ENCODE measurements around the gene NEK9.
A peak's percentile ranks its signal among the peaks of the same experiment; 100 is the strongest.

The NEK9 gene

GRCh38 chr14:75063013-75063412 is 63.8 kb downstream of the NEK9 start:
- Histone ChIP-seq H3K27me3 (ENCODE audit: control insufficient read depth in 1 of 2, insufficient read depth in 2 of 2, low read length in 2 of 2) (no peaks in the 10 kb centered on the region), H3K36me3 (ENCODE audit: control insufficient read depth in 1 of 2, insufficient read depth in 2 of 2, low read length in 2 of 2) (no peaks in the 10 kb centered on the region), H3K9me3 (ENCODE audit: control insufficient read depth in 1 of 2, low read length in 2 of 2) (no peaks in the 10 kb centered on the region), H3K4me1 (ENCODE audit: control insufficient read depth in 1 of 2, insufficient read depth in 2 of 2, low read length in 2 of 2) (peaks cover 9 to 11% of the 10 kb centered on the region in 2 donors), H3K27ac (ENCODE audit: low read depth, low read length) (no peak overlapping the region), H3K9ac (ENCODE audit: low read depth in 1 of 2, low read length in 2 of 2) (peak overlapping the region; percentile 74 to 94), H3K4me3 (ENCODE audit: low read depth in 1 of 2, low read length in 2 of 2) (peak overlapping the region; percentile 85 to 98)

GRCh38 chr14:75060420-75060819 is 66.4 kb downstream of the NEK9 start:
- H3K9me3 ChIP-seq (ENCODE audit: control insufficient read depth in 1 of 2, low read length in 2 of 2) = no peaks in the 10 kb centered on the region
- no peak overlapping the region for H3K9ac ChIP-seq (ENCODE audit: low read depth in 1 of 2, low read length in 2 of 2)
- peaks cover 9 to 11% of the 10 kb centered on the region in 2 donors for H3K4me1 ChIP-seq (ENCODE audit: control insufficient read depth in 1 of 2, insufficient read depth in 2 of 2, low read length in 2 of 2)
- H3K27me3 ChIP-seq (ENCODE audit: control insufficient read depth in 1 of 2, insufficient read depth in 2 of 2, low read length in 2 of 2) = no peaks in the 10 kb centered on the region
- H3K4me3 ChIP-seq (ENCODE audit: low read depth in 1 of 2, low read length in 2 of 2) = no peak overlapping the region
- no peak overlapping the region for H3K27ac ChIP-seq (ENCODE audit: low read depth, low read length)
- no peaks in the 10 kb centered on the region for H3K36me3 ChIP-seq (ENCODE audit: control insufficient read depth in 1 of 2, insufficient read depth in 2 of 2, low read length in 2 of 2)

GRCh38 chr14:75059642-75060041 is 67.2 kb downstream of the NEK9 start:
- Histone ChIP-seq H3K27me3 (ENCODE audit: control insufficient read depth in 1 of 2, insufficient read depth in 2 of 2, low read length in 2 of 2) (no peaks in the 10 kb centered on the region), H3K9me3 (ENCODE audit: control insufficient read depth in 1 of 2, low read length in 2 of 2) (no peaks in the 10 kb centered on the region), H3K4me1 (ENCODE audit: control insufficient read depth in 1 of 2, insufficient read depth in 2 of 2, low read length in 2 of 2) (peaks cover 9 to 11% of the 10 kb centered on the region in 2 donors), H3K36me3 (ENCODE audit: control insufficient read depth in 1 of 2, insufficient read depth in 2 of 2, low read length in 2 of 2) (no peaks in the 10 kb centered on the region), H3K27ac (ENCODE audit: low read depth, low read length) (no peak overlapping the region), H3K9ac (ENCODE audit: low read depth in 1 of 2, low read length in 2 of 2) (no peak overlapping the region), H3K4me3 (ENCODE audit: low read depth in 1 of 2, low read length in 2 of 2) (no peak overlapping the region)

- Histone ChIP-seq H3K36me3 (ENCODE audit: control insufficient read depth in 1 of 2, insufficient read depth in 2 of 2, low read length in 2 of 2) (no peaks in the 10 kb centered on the region), H3K27ac (ENCODE audit: low read depth, low read length) (no peak overlapping the region), H3K4me3 (ENCODE audit: low read depth in 1 of 2, low read length in 2 of 2) (no peak overlapping the region), H3K9me3 (ENCODE audit: control insufficient read depth in 1 of 2, low read length in 2 of 2) (no peaks in the 10 kb centered on the region), H3K9ac (ENCODE audit: low read depth in 1 of 2, low read length in 2 of 2) (no peak overlapping the region), H3K4me1 (ENCODE audit: control insufficient read depth in 1 of 2, insufficient read depth in 2 of 2, low read length in 2 of 2) (peaks cover 8 to 9% of the 10 kb centered on the region in 2 donors), H3K27me3 (ENCODE audit: control insufficient read depth in 1 of 2, insufficient read depth in 2 of 2, low read length in 2 of 2) (no peaks in the 10 kb centered on the region)
Measured at GRCh38 chr14:75054421-75054820, 72.4 kb downstream of the NEK9 start.

GRCh38 chr14:75053396-75054291 is 73.2 kb downstream of the NEK9 start:
- Histone ChIP-seq H3K27me3 (ENCODE audit: control insufficient read depth in 1 of 2, insufficient read depth in 2 of 2, low read length in 2 of 2) (no peaks in the 10 kb centered on the region), H3K9ac (ENCODE audit: low read depth in 1 of 2, low read length in 2 of 2) (no peak overlapping the region), H3K27ac (ENCODE audit: low read depth, low read length) (no peak overlapping the region), H3K4me3 (ENCODE audit: low read depth in 1 of 2, low read length in 2 of 2) (no peak overlapping the region), H3K36me3 (ENCODE audit: control insufficient read depth in 1 of 2, insufficient read depth in 2 of 2, low read length in 2 of 2) (no peaks in the 10 kb centered on the region), H3K9me3 (ENCODE audit: control insufficient read depth in 1 of 2, low read length in 2 of 2) (no peaks in the 10 kb centered on the region), H3K4me1 (ENCODE audit: control insufficient read depth in 1 of 2, insufficient read depth in 2 of 2, low read length in 2 of 2) (peaks cover 9 to 13% of the 10 kb centered on the region in 2 donors)

GRCh38 chr14:75051556-75051899 is 75.3 kb downstream of the NEK9 start:
- no peaks in the 10 kb centered on the region for H3K27me3 ChIP-seq (ENCODE audit: control insufficient read depth in 1 of 2, insufficient read depth in 2 of 2, low read length in 2 of 2)
- no peaks in the 10 kb centered on the region for H3K36me3 ChIP-seq (ENCODE audit: control insufficient read depth in 1 of 2, insufficient read depth in 2 of 2, low read length in 2 of 2)
- peaks cover 9 to 15% of the 10 kb centered on the region in 2 donors for H3K4me1 ChIP-seq (ENCODE audit: control insufficient read depth in 1 of 2, insufficient read depth in 2 of 2, low read length in 2 of 2)
- H3K9ac ChIP-seq (ENCODE audit: low read depth in 1 of 2, low read length in 2 of 2) = peak overlapping the region; percentile 45 to 93
- H3K27ac ChIP-seq (ENCODE audit: low read depth, low read length) = peak overlapping the region; percentile 82
- H3K4me3 ChIP-seq (ENCODE audit: low read depth in 1 of 2, low read length in 2 of 2) = peak overlapping the region; percentile 67 to 78
- no peaks in the 10 kb centered on the region for H3K9me3 ChIP-seq (ENCODE audit: control insufficient read depth in 1 of 2, low read length in 2 of 2)

- no peaks in the 10 kb centered on the region for H3K9me3 ChIP-seq (ENCODE audit: control insufficient read depth in 1 of 2, low read length in 2 of 2)
- H3K9ac ChIP-seq (ENCODE audit: low read depth in 1 of 2, low read length in 2 of 2) = peak within 1 kb of the TSS; percentile 45 to 93
- H3K4me1 ChIP-seq (ENCODE audit: control insufficient read depth in 1 of 2, insufficient read depth in 2 of 2, low read length in 2 of 2) = peaks cover 9 to 19% of the 10 kb centered on the region in 2 donors
- H3K27ac ChIP-seq (ENCODE audit: low read depth, low read length) = peak within 1 kb of the TSS; percentile 82
- peak within 1 kb of the TSS; percentile 67 to 78 for H3K4me3 ChIP-seq (ENCODE audit: low read depth in 1 of 2, low read length in 2 of 2)
- H3K27me3 ChIP-seq (ENCODE audit: control insufficient read depth in 1 of 2, insufficient read depth in 2 of 2, low read length in 2 of 2) = no peaks in the 10 kb centered on the region
- H3K36me3 ChIP-seq (ENCODE audit: control insufficient read depth in 1 of 2, insufficient read depth in 2 of 2, low read length in 2 of 2) = no peaks in the 10 kb centered on the region
Measured at GRCh38 chr14:75050852-75051555, 75.8 kb downstream of the NEK9 start, which contains the start of gene MLH3. TSS of gene MLH3 (minus strand) at chr14:75051467. CDS start at chr14:75049655, 1,812 bp downstream.

- no peaks in the 10 kb centered on the region for H3K27me3 ChIP-seq (ENCODE audit: control insufficient read depth in 1 of 2, insufficient read depth in 2 of 2, low read length in 2 of 2)
- H3K27ac ChIP-seq (ENCODE audit: low read depth, low read length) = no peak overlapping the region
- no peak overlapping the region for H3K4me3 ChIP-seq (ENCODE audit: low read depth in 1 of 2, low read length in 2 of 2)
- H3K9me3 ChIP-seq (ENCODE audit: control insufficient read depth in 1 of 2, low read length in 2 of 2) = no peaks in the 10 kb centered on the region
- no peak overlapping the region for H3K9ac ChIP-seq (ENCODE audit: low read depth in 1 of 2, low read length in 2 of 2)
- H3K4me1 ChIP-seq (ENCODE audit: control insufficient read depth in 1 of 2, insufficient read depth in 2 of 2, low read length in 2 of 2) = peaks cover 11 to 20% of the 10 kb centered on the region in 2 donors
- H3K36me3 ChIP-seq (ENCODE audit: control insufficient read depth in 1 of 2, insufficient read depth in 2 of 2, low read length in 2 of 2) = no peaks in the 10 kb centered on the region
Measured at GRCh38 chr14:75049731-75050201, 77.1 kb downstream of the NEK9 start.

- no peaks in the 10 kb centered on the region for H3K36me3 ChIP-seq (ENCODE audit: control insufficient read depth in 1 of 2, insufficient read depth in 2 of 2, low read length in 2 of 2)
- H3K4me3 ChIP-seq (ENCODE audit: low read depth in 1 of 2, low read length in 2 of 2) = no peak overlapping the region
- no peaks in the 10 kb centered on the region for H3K9me3 ChIP-seq (ENCODE audit: control insufficient read depth in 1 of 2, low read length in 2 of 2)
- H3K27me3 ChIP-seq (ENCODE audit: control insufficient read depth in 1 of 2, insufficient read depth in 2 of 2, low read length in 2 of 2) = no peaks in the 10 kb centered on the region
- no peak overlapping the region for H3K27ac ChIP-seq (ENCODE audit: low read depth, low read length)
- H3K9ac ChIP-seq (ENCODE audit: low read depth in 1 of 2, low read length in 2 of 2) = no peak overlapping the region
- peaks cover 13 to 26% of the 10 kb centered on the region in 2 donors for H3K4me1 ChIP-seq (ENCODE audit: control insufficient read depth in 1 of 2, insufficient read depth in 2 of 2, low read length in 2 of 2)
Measured at GRCh38 chr14:75049136-75049535, 77.7 kb downstream of the NEK9 start.

GRCh38 chr14:75048101-75048500 is 78.7 kb downstream of the NEK9 start:
- Histone ChIP-seq H3K27ac (ENCODE audit: low read depth, low read length) (no peak overlapping the region), H3K9ac (ENCODE audit: low read depth in 1 of 2, low read length in 2 of 2) (no peak overlapping the region), H3K36me3 (ENCODE audit: control insufficient read depth in 1 of 2, insufficient read depth in 2 of 2, low read length in 2 of 2) (no peaks in the 10 kb centered on the region), H3K9me3 (ENCODE audit: control insufficient read depth in 1 of 2, low read length in 2 of 2) (no peaks in the 10 kb centered on the region), H3K4me3 (ENCODE audit: low read depth in 1 of 2, low read length in 2 of 2) (no peak overlapping the region), H3K4me1 (ENCODE audit: control insufficient read depth in 1 of 2, insufficient read depth in 2 of 2, low read length in 2 of 2) (peaks cover 13 to 26% of the 10 kb centered on the region in 2 donors), H3K27me3 (ENCODE audit: control insufficient read depth in 1 of 2, insufficient read depth in 2 of 2, low read length in 2 of 2) (no peaks in the 10 kb centered on the region)

All from duodenal mucosa (tissue), 2 donors.